Spleen (tissue), 11 donors: Measurements from ENCODE around the gene CTNNB1. TPM values are rescaled to one million over a fixed set of nuclear protein-coding genes. Genes with fewer than 3 reads are reported as not detected.

Experiments used
- DNase-seq: peaks from one replicate; pipeline ENCODE4 v3.0.0-alpha.2; 2020
- H3K27ac ChIP-seq, 8 donors: fragments of 200-600 bp; sonication (generic) in 7 of 8; 1 replicate in 4 of 8; 2 replicates in 4 of 8; pipeline versions ENCODE4 v1.5.0 to v1.8.0; 2016 to 2021; ENCODE audit warnings: inconsistent platforms in 4 of 8, mild to moderate bottlenecking in 4 of 8, moderate library complexity in 1 of 8
- H3K27me3 ChIP-seq, 7 donors: fragments of 200-600 bp; sonication (generic) in 6 of 7; replicated peaks in 1 of 7; 1 replicate in 4 of 7; 2 replicates in 3 of 7; pipeline versions ENCODE4 v1.5.0 to v1.8.0; 2016 to 2021; ENCODE audit warnings: inconsistent platforms in 3 of 7, mild to moderate bottlenecking in 1 of 7
- H3K36me3 ChIP-seq, 6 donors: fragments of 200-600 bp; sonication (generic) in 5 of 6; 1 replicate in 4 of 6; 2 replicates in 2 of 6; pipeline versions ENCODE4 v1.5.0 to v1.8.0; 2016 to 2021; ENCODE audit warnings: inconsistent platforms in 2 of 6
- H3K4me1 ChIP-seq, 6 donors: fragments of 200-600 bp; sonication (generic) in 5 of 6; 1 replicate in 3 of 6; 2 replicates in 3 of 6; pipeline versions ENCODE4 v1.5.0 to v1.8.0; 2016 to 2021; ENCODE audit warnings: inconsistent platforms in 3 of 6
- H3K4me3 ChIP-seq, 8 donors: fragments of 200-600 bp; sonication (generic) in 7 of 8; 1 replicate in 4 of 8; 2 replicates in 4 of 8; pipeline versions ENCODE4 v1.5.0 to v1.8.0; 2016 to 2021; ENCODE audit warnings: inconsistent platforms in 4 of 8, mild to moderate bottlenecking in 4 of 8, moderate library complexity in 2 of 8
- H3K9me3 ChIP-seq, 8 donors: fragments of 200-600 bp; sonication (generic) in 7 of 8; 1 replicate in 4 of 8; 2 replicates in 4 of 8; pipeline versions ENCODE4 v1.5.0 to v1.8.0; 2016 to 2021; ENCODE audit warnings: inconsistent platforms in 4 of 8
- CTCF ChIP-seq, 11 experiments: fragments of 200-600 bp in 7 of 11; fragments of 450-650 bp in 4 of 11; sonication (generic) in 4 of 11; IDR thresholded peaks in 8 of 11; conservative IDR thresholded peaks in 3 of 11; 1 replicate in 7 of 11; 2 replicates in 4 of 11; pipeline versions ENCODE4 v1.4.0 to v1.8.0; 2016 to 2021; ENCODE audit warnings: antibody characterized with exemption in 11 of 11, inconsistent platforms in 4 of 11, mild to moderate bottlenecking in 1 of 11
- POLR2A ChIP-seq, 3 donors: fragments of 450-650 bp; IDR thresholded peaks; one replicate each; pipeline ENCODE4 v1.5.1; 2017; ENCODE audit warnings: antibody characterized with exemption in 3 of 3, mild to moderate bottlenecking in 1 of 3
- POLR2AphosphoS5 ChIP-seq, 3 donors: sonication (generic); formaldehyde crosslinking; IDR thresholded peaks; one replicate each; pipeline ENCODE4 v1.5.1; 2017; ENCODE audit warnings: antibody characterized with exemption in 3 of 3
- WGBS, 5 donors: extraction: QIAGEN DNeasy Blood & Tissue Kit in 3 of 5; methylation state at CpG; one replicate each; pipeline versions ENCODE4 v1.1.5 to v1.1.7; 2013 to 2018; 5-methylcytosine and 5-hydroxymethylcytosine counted together
- intact Hi-C: fragments of 100-400 bp; cut with DNase I; formaldehyde crosslinking; loops from one replicate; pipeline ENCODE4 v1.15.0; 2023; ENCODE audit warnings: low total_unique reads
- polyA plus RNA-seq, 3 donors: library from polyadenylated mRNA; stranded (reverse); fragments of 200-250 nt; gene quantifications; one replicate each; pipeline ENCODE4 v1.2.1, GENCODE V29; 2013
- total RNA-seq, 7 donors: library from RNA; depleted of rRNA in 3 of 7; stranded (reverse); fragments of >200 nt in 3 of 7; fragmentation: NEBNext Ultra II Directional in 4 of 7; extraction: Animal tissue kit (Norgen Biotek cat#: 25700) in 4 of 7; gene quantifications; one replicate each; pipeline versions ENCODE4 v1.1.0 to v1.2.1, GENCODE V29; 2016 to 2021
- donor health status: healthy with polysubstance abuse.
- donor health status: DM: no; HTN: no; CAD: no; lungs with moderate emphysema.
- donor health status: DM: no; HTN: no; CAD: no.
- donor health status: Bipolar disorder and iron deficiency.
- donor health status: healthy.
- donor health status: DM: no; HTN: no; CAD: no.
- donor health status: DM: yes; HTN: yes; CAD: no.

The CTNNB1 gene
- total and polyA plus RNA-seq, 10 donors, result 48.6 to 347 (median 257) TPM

DNA sequence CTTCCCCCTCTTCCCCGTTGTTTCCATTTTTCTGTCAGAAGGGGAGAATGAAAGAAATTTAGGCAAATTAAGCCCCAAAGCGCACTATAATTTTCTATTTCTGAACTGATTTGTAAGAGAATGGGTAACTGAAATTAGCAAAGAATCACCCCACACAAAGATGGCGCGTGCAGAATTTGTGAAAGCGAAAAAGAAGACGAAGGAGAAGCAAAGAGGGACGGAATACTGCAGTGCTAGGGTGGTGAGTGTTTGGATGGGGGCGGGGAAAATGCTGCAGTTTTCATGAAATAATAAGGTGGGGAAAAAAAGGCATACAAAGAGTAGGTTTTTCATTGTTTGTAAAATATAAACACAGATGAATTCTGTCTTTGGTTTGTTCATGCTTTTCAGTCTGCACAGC, 4.6 kb upstream of the CTNNB1 start:
- no peak overlapping the region for H3K27ac ChIP-seq

DNA sequence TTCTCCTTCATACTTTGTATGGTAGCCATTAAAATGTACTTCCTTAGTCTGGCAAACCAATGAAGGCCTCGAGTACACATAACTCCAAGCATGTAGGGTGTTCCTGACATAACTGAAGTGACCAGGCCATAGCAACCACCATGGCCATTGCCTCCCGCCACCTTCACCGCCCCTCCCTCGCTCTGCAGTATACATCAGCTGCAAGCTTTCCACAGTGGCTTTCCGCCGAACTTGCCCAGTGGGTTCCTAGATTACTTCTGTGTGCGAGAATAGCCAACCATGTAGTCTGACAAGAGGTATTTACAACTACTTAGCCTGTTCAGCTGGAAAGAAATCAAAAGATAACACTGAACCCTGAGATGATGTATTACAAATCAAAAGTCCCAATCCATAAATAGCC, 3.4 kb upstream of the CTNNB1 start:
- WGBS, 5 donors, result 92 to 98% (median 95%) methylated on average over 7 of the region's 7 CpGs
- H3K9me3 ChIP-seq, result no peaks in the 10 kb centered on the region
- TF ChIP-seq POLR2A (IDR thresholded peaks at IDR 0.05) (no peak), POLR2AphosphoS5 (IDR thresholded peaks at IDR 0.05) (no peak), CTCF (IDR thresholded peaks at IDR 0.05 in 8 of 11, conservative IDR thresholded peaks at IDR 0.05 in 3 of 11) (no peak)
- H3K36me3 ChIP-seq, result no peaks in the 10 kb centered on the region
- peaks cover 0 to 19% (median 12%) of the 10 kb centered on the region in 6 donors for H3K4me1 ChIP-seq
- no peak overlapping the region for H3K4me3 ChIP-seq
- H3K27me3 ChIP-seq, result no peaks in the 10 kb centered on the region
- H3K27ac ChIP-seq, result no peak overlapping the region
- no peak for DNase-seq
- intact Hi-C loops, result no loop called here

More for the DNA sequence above, 4.6 kb upstream of the CTNNB1 start:
- WGBS, 5 donors, result 89 to 97% (median 94%) methylated on average over 8 of the region's 8 CpGs
- H3K9me3 ChIP-seq, result no peaks in the 10 kb centered on the region
- DNase-seq, result no peak
- H3K27me3 ChIP-seq, result no peaks in the 10 kb centered on the region
- H3K4me3 ChIP-seq, result no peak overlapping the region
- peaks cover 0 to 12% (median 9%) of the 10 kb centered on the region in 6 donors for H3K4me1 ChIP-seq
- no peaks in the 10 kb centered on the region for H3K36me3 ChIP-seq
- TF ChIP-seq POLR2A (IDR thresholded peaks at IDR 0.05) (no peak), CTCF (IDR thresholded peaks at IDR 0.05 in 8 of 11, conservative IDR thresholded peaks at IDR 0.05 in 3 of 11) (no peak), POLR2AphosphoS5 (IDR thresholded peaks at IDR 0.05) (no peak)
- intact Hi-C loops, result no loop called here

DNA sequence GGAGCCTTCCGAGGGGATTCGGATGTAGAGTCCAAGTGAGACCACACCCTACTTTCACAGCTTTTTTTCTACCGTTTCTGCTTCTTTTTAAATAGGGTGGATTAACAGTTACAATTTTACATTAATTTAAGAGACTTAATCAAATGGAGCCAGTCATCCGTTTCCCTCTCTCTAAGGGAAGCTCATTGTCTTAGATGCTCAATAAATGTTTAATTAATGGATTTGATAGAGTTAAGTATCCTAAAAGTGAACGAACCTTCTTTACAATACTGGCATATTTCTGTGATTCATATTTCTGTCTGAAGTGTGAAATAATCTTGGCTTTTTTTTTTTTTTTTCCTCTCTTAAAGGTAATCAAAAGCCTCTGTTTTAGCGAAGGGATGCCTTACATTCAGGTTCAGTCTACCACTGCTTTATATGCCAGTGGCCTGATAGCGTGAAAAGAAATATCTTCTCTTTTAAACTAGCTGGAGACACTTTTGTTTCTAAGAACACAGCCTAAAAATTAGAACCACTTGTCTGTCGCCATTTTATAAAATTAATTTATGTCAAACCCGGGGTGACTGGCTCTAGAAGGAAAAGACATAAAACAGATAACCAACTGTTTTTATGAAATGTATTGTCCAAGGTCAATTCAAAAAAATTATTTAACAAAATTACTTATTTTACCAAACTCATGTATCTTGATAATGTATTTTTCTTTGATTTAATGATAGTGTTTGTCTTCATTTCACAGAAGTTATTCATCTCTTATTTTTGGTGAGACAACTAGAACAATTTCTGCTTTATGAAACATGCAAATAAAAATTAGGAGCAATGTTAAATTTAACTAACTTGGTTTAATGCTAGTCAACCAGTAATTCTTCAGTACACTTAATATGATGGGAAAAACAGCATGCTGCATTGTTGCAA, 2.5 kb upstream of the CTNNB1 start:
- H3K4me3 ChIP-seq, result no peak overlapping the region
- intact Hi-C loops, result no loop called here
- no peaks in the 10 kb centered on the region for H3K36me3 ChIP-seq
- H3K27ac ChIP-seq, result no peak overlapping the region
- TF ChIP-seq POLR2A (IDR thresholded peaks at IDR 0.05), result no peak
- H3K27me3 ChIP-seq, result no peaks in the 10 kb centered on the region
- no peak for DNase-seq
- no peaks in the 10 kb centered on the region for H3K9me3 ChIP-seq
- H3K4me1 ChIP-seq, result peaks cover 5 to 27% (median 20%) of the 10 kb centered on the region in 6 donors
- 93 to 97% (median 96%) methylated on average over 9 of the region's 9 CpGs for WGBS, 5 donors

- TF ChIP-seq POLR2A (IDR thresholded peaks at IDR 0.05) (no peak), POLR2AphosphoS5 (IDR thresholded peaks at IDR 0.05) (no peak), CTCF (IDR thresholded peaks at IDR 0.05 in 8 of 11, conservative IDR thresholded peaks at IDR 0.05 in 3 of 11) (no peak)
- Histone ChIP-seq H3K9me3 (no peaks in the 10 kb centered on the region), H3K4me3 (peak overlapping the region in 1 of 8 donors; percentile 89), H3K27ac (peak overlapping the region in 2 of 8 donors; percentile 96 to 99), H3K36me3 (no peaks in the 10 kb centered on the region), H3K27me3 (no peaks in the 10 kb centered on the region), H3K4me1 (peaks cover 16 to 40% (median 33%) of the 10 kb centered on the region in 6 donors)
- WGBS, 5 donors, result 73 to 79% (median 74%) methylated on average over 7 of the region's 7 CpGs
- DNase-seq, result no peak
- intact Hi-C loops, result no loop called here
Observed at GRCh38 chr3:41198046-41198445, 1.3 kb upstream of the CTNNB1 start.
